IPS-20b (cell line): Measurements from ENCODE around the gene ATF6.

Experiments used
- H3K27ac ChIP-seq: one replicate; pipeline ENCODE4 v1.5.1; 2013; ENCODE audit warnings: low read length
- H3K27me3 ChIP-seq: 2 replicates; pipeline ENCODE4 v1.6.1; 2013; ENCODE audit warnings: mild to moderate bottlenecking, low read length, inconsistent platforms; ENCODE audit not compliant: insufficient read depth
- H3K36me3 ChIP-seq: 2 replicates; pipeline ENCODE4 v1.6.1; 2013; ENCODE audit warnings: low read depth, mild to moderate bottlenecking, inconsistent platforms, low read length, moderate library complexity; ENCODE audit not compliant: insufficient read depth
- H3K4me1 ChIP-seq: 2 replicates; pipeline ENCODE4 v1.6.1; 2013; ENCODE audit warnings: mild to moderate bottlenecking, control low read depth, inconsistent platforms, low read length, moderate library complexity; ENCODE audit not compliant: insufficient read depth
- H3K4me3 ChIP-seq: 2 replicates; pipeline ENCODE4 v1.5.1; 2013; ENCODE audit warnings: mild to moderate bottlenecking, low read length, inconsistent platforms
- H3K9ac ChIP-seq: 2 replicates; pipeline ENCODE4 v1.6.1; 2013; ENCODE audit warnings: low read depth, mild to moderate bottlenecking, inconsistent platforms, low read length, moderate library complexity
- H3K9me3 ChIP-seq: 2 replicates; pipeline ENCODE4 v1.6.1; 2013; ENCODE audit warnings: mild to moderate bottlenecking, low read depth, low read length, inconsistent platforms; ENCODE audit not compliant: insufficient read depth

The ATF6 gene

DNA sequence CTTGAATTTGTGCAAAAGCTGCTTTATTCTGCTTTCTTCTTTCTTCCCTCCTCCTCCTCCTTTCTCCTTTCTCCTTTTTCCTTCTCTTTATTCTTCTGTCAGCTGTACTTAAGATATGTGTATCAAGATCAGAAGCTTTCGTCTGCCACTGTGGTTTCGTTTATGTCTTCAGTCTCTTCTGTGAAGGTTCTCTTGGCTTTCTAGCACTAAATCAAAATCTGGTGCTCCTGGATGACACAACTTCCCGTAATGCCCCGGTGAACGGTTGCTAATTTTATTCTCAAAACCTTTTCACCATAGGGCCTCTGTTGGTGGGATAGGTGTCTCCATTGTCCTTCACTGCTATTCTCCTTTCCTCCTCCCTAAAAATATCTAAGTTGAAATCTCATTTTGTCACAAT, 5.0 kb downstream of the ATF6 start:
- Histone ChIP-seq H3K4me1 (no peaks in the 10 kb centered on the region), H3K27ac (no peak overlapping the region), H3K36me3 (no peaks in the 10 kb centered on the region), H3K9me3 (no peaks in the 10 kb centered on the region), H3K9ac (no peak overlapping the region), H3K27me3 (peaks cover 5% of the 10 kb centered on the region; the same call in 1 of the 2 replicates), H3K4me3 (no peak overlapping the region)

DNA sequence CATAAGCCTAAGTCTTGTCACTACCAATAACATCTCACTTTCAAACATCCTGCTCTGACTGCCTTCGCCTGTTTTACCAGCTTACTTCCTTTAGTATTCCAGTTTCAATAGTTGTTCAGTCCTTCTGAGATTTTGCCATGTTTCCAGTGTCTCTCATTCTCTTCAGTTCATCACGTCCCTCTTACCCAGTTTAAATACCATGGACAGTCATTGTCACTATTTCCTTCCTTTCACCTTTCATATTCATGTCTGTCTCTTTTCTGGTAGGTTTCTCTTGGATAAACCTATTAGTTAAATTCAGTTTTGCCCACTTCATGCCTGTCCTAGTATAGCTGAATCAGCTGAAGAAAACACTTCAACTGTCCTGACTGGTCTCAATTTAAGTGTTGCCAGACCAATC, 5.9 kb downstream of the ATF6 start:
- no peaks in the 10 kb centered on the region for H3K4me1 ChIP-seq
- H3K36me3 ChIP-seq = no peaks in the 10 kb centered on the region
- H3K9me3 ChIP-seq = no peaks in the 10 kb centered on the region
- H3K4me3 ChIP-seq = no peak overlapping the region
- no peak overlapping the region for H3K9ac ChIP-seq
- H3K27ac ChIP-seq = no peak overlapping the region
- no peaks in the 10 kb centered on the region for H3K27me3 ChIP-seq

GRCh38 chr1:161772397-161772796, 6.3 kb downstream of the ATF6 start:
- Histone ChIP-seq H3K27me3 (no peaks in the 10 kb centered on the region), H3K4me3 (no peak overlapping the region), H3K36me3 (no peaks in the 10 kb centered on the region), H3K4me1 (no peaks in the 10 kb centered on the region), H3K9me3 (no peaks in the 10 kb centered on the region), H3K9ac (no peak overlapping the region), H3K27ac (no peak overlapping the region)

GRCh38 chr1:161773791-161774190, 7.7 kb downstream of the ATF6 start:
- Histone ChIP-seq H3K36me3 (no peaks in the 10 kb centered on the region), H3K4me3 (no peak overlapping the region), H3K27ac (no peak overlapping the region), H3K9ac (no peak overlapping the region), H3K9me3 (no peaks in the 10 kb centered on the region), H3K4me1 (no peaks in the 10 kb centered on the region), H3K27me3 (no peaks in the 10 kb centered on the region)

DNA sequence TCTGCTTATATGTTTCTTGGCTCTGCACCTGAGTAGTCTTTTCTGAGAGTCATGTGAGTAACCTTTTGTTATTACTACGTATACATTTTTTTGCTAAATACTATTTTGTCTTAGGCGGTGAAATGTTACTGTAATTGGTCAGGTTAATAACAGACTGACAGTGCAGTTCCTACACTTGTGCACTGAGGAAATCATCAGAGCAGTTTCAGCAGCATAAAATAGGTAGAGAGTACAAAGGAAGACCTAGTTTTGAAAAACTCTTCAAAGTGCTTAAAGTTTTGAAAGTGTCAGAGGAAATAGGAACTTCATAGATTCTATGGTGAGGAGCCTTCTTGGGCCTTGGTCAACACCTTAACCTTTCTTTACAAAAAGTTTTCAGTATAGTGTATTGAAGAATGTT, 11.1 kb downstream of the ATF6 start:
- no peak overlapping the region for H3K27ac ChIP-seq
- no peaks in the 10 kb centered on the region for H3K4me1 ChIP-seq
- no peaks in the 10 kb centered on the region for H3K27me3 ChIP-seq
- no peaks in the 10 kb centered on the region for H3K9me3 ChIP-seq
- no peak overlapping the region for H3K9ac ChIP-seq
- no peak overlapping the region for H3K4me3 ChIP-seq
- H3K36me3 ChIP-seq = no peaks in the 10 kb centered on the region

DNA sequence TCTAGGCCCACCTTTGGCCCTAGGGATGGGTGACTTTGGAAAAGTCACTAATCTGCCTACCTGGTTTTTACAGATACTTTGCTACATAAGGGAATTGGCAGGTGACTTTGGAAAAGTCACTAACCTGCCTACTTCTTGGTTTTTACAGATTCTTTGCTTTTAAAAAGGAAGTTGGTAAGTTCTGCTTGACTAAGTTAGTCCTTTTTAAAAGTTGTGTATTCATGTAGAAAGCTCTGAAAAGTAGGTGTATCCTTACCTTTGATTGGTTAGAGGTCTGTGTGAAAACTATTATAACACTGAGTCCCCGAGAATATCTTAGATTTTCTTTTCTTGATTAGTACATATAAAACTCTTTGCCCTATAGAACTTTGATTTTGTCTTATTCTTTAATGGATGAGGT, 12.4 kb downstream of the ATF6 start:
- no peaks in the 10 kb centered on the region for H3K9me3 ChIP-seq
- no peaks in the 10 kb centered on the region for H3K36me3 ChIP-seq
- H3K27ac ChIP-seq = no peak overlapping the region
- H3K27me3 ChIP-seq = no peaks in the 10 kb centered on the region
- no peak overlapping the region for H3K9ac ChIP-seq
- H3K4me1 ChIP-seq = no peaks in the 10 kb centered on the region
- no peak overlapping the region for H3K4me3 ChIP-seq

- Histone ChIP-seq H3K4me1 (no peaks in the 10 kb centered on the region), H3K27ac (no peak overlapping the region)
Observed at GRCh38 chr1:161779393-161779792, 13.3 kb downstream of the ATF6 start.

GRCh38 chr1:161781995-161782394, 15.9 kb downstream of the ATF6 start:
- no peak overlapping the region for H3K4me3 ChIP-seq
- H3K9ac ChIP-seq = no peak overlapping the region
- no peak overlapping the region for H3K27ac ChIP-seq
- peaks cover 8% of the 10 kb centered on the region for H3K36me3 ChIP-seq
- H3K4me1 ChIP-seq = no peaks in the 10 kb centered on the region
- H3K27me3 ChIP-seq = no peaks in the 10 kb centered on the region
- H3K9me3 ChIP-seq = no peaks in the 10 kb centered on the region

More at GRCh38 chr1:161779393-161779792, 13.3 kb downstream of the ATF6 start:
- no peaks in the 10 kb centered on the region for H3K9me3 ChIP-seq
- H3K9ac ChIP-seq = no peak overlapping the region
- H3K4me3 ChIP-seq = no peak overlapping the region
- no peaks in the 10 kb centered on the region for H3K27me3 ChIP-seq
- H3K36me3 ChIP-seq = no peaks in the 10 kb centered on the region; the same call in 1 of the 2 replicates

- H3K36me3 ChIP-seq = peaks cover 11% of the 10 kb centered on the region
- no peaks in the 10 kb centered on the region for H3K27me3 ChIP-seq
- H3K9me3 ChIP-seq = no peaks in the 10 kb centered on the region
- no peak overlapping the region for H3K4me3 ChIP-seq
- H3K27ac ChIP-seq = no peak overlapping the region
- H3K4me1 ChIP-seq = no peaks in the 10 kb centered on the region
- H3K9ac ChIP-seq = no peak overlapping the region
Observed at GRCh38 chr1:161782886-161783285, 16.8 kb downstream of the ATF6 start.

DNA sequence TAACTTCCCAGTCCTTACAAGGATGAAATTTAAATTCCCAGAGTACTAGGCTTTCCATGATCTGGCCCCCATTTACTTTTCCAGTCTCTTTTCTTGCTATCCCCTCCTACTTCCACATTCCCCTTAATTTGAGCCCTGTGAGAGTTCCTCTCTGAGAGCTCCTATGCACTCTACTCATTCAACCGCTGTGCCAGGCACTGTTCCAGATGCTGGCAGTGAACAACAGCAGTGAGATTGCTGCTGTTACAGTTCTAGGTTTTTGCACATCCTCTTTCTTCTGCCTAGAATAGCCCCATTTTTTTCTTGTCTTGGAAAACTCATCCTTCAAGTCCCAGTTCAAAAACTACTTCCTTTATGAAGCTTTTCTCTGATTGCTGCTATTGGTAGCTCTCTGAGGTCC, 18.8 kb downstream of the ATF6 start:
- no peaks in the 10 kb centered on the region for H3K9me3 ChIP-seq
- no peaks in the 10 kb centered on the region for H3K4me1 ChIP-seq
- peaks cover 11% of the 10 kb centered on the region for H3K36me3 ChIP-seq
- H3K9ac ChIP-seq = no peak overlapping the region
- no peak overlapping the region for H3K27ac ChIP-seq
- no peak overlapping the region for H3K4me3 ChIP-seq
- no peaks in the 10 kb centered on the region for H3K27me3 ChIP-seq

GRCh38 chr1:161787355-161787754, 21.2 kb downstream of the ATF6 start:
- H3K36me3 ChIP-seq = peaks cover 19% of the 10 kb centered on the region
- H3K4me1 ChIP-seq = no peaks in the 10 kb centered on the region
- no peaks in the 10 kb centered on the region for H3K9me3 ChIP-seq
- H3K27me3 ChIP-seq = no peaks in the 10 kb centered on the region
- H3K4me3 ChIP-seq = no peak overlapping the region
- no peak overlapping the region for H3K9ac ChIP-seq
- no peak overlapping the region for H3K27ac ChIP-seq

DNA sequence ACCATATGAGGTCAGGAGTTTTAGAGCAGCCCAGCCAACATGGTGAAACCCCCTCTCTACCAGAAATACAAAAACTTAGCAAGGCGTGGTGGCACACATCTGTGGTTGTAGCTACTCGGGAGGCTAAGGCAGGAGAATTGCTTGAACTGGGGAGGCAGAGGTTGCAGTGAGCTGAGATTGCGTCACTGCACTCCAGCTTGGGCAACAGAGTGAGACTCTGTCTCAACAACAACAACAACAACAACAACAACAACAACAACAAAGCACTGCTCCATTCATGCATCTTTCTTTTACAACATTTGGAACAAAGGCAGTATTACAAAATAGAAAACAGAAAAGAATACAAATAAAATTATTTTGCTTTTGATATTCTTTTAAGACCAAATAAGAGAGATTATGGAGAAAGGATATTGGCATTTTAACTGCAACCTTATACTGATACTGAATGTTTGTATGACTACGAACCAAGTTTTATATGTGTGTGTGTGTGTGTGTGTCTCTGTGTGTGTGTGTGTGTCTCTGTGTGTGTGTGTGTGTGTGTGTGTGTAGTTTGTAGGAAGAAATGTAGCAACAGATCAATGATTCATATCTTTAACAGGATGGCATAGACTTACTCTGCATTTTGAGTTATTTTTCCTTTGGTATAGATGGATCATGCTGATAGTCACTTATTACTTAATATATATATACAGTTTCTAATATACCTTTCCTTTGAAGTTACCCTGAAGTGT, 24.6 kb downstream of the ATF6 start:
- no peaks in the 10 kb centered on the region for H3K27me3 ChIP-seq
- H3K27ac ChIP-seq = no peak overlapping the region
- H3K9ac ChIP-seq = no peak overlapping the region
- no peaks in the 10 kb centered on the region for H3K4me1 ChIP-seq
- H3K4me3 ChIP-seq = no peak overlapping the region
- H3K9me3 ChIP-seq = no peaks in the 10 kb centered on the region
- H3K36me3 ChIP-seq = peaks cover 21% of the 10 kb centered on the region
